Chondrocyte (in vitro differentiated cells): ENCODE data around the gene FAM180B. TPM values are rescaled to one million over a fixed set of nuclear protein-coding genes. Genes with fewer than 3 reads are reported as not detected.
A peak's percentile ranks its signal among the peaks of the same experiment; 100 is the strongest.

ENCODE experiments used
- DNase-seq: peaks from one replicate; pipeline ENCODE4 v3.0.0; 2021; ENCODE audit warnings: mixed read lengths, low spot score
- H3K27ac Mint-ChIP-seq: one replicate; pipeline ENCODE4 v1.8.0; 2021; ENCODE audit warnings: mild to moderate bottlenecking, moderate library complexity, mixed read lengths; ENCODE audit not compliant: unreplicated experiment
- H3K27me3 Mint-ChIP-seq: 2 replicates; pipeline ENCODE4 v1.8.0; 2021; ENCODE audit warnings: low read depth, mixed read lengths
- H3K36me3 Mint-ChIP-seq: 2 replicates; pipeline ENCODE4 v1.8.0; 2021; ENCODE audit warnings: low read depth, mixed read lengths
- H3K4me1 Mint-ChIP-seq: 2 replicates; pipeline ENCODE4 v1.8.0; 2021; ENCODE audit warnings: low read depth, mild to moderate bottlenecking, mixed read lengths
- H3K4me3 Mint-ChIP-seq: one replicate; pipeline ENCODE4 v1.8.0; 2021; ENCODE audit warnings: mild to moderate bottlenecking, moderate library complexity, mixed read lengths; ENCODE audit not compliant: unreplicated experiment
- H3K9me3 Mint-ChIP-seq: 2 replicates; pipeline ENCODE4 v1.8.0; 2021; ENCODE audit warnings: low read depth, mixed read lengths
- total RNA-seq: library from RNA; stranded (reverse); gene quantifications from 3 replicates; pipeline ENCODE4 v1.2.1, GENCODE V29; 2021
- TF ChIP-seq, protein P1 (sequence below): fragments of 200-600 bp; sonication (generic); IDR thresholded peaks from 2 replicates; pipeline ENCODE4 v1.5.0; 2021; ENCODE audit warnings: antibody characterized with exemption, mild to moderate bottlenecking, moderate library complexity

FAM180B gene
- total RNA-seq, 1 donor from 2014 or later: not detected

DNA sequence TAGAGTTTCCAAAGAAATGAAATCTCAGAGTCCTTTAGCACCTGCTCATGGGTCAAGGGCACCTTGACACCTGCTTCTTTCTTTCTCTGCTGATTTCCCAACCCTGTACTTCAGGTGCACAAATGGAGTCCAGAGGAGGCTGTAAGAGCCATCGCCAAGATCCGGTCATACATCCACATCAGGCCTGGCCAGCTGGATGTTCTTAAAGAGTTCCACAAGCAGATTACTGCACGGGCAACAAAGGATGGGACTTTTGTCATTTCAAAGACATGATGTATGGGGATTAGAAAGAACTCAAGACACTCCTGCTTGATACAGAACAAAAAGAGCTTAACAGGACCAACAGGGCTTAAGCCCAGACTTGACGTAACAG lies 15.1 kb upstream of the FAM180B start:
- peak overlapping the region; percentile 68 for H3K27ac Mint-ChIP-seq
- DNase-seq: no peak
- no peak overlapping the region for H3K4me3 Mint-ChIP-seq

DNA sequence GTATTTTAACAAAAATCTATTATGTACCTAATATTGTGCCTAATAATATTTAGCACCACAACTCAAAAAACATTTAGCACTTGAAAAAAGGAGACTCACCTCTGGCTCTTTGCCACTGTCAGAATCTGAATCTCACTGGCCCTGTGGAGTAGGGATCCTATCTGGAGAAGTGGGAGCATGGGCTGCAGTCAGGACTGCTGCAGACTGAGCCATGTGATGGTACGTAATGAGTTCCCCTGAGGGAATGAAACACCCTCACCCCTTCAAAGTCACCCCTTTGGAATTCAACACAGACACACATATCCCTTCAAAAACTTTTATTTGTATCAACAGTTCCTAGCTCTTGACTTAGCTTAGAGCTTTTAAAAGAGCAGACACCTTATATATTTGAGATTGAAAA lies 14.6 kb upstream of the FAM180B start:
- Mint-ChIP-seq H3K27ac (peak overlapping the region; percentile 82), H3K9me3 (no peaks in the 10 kb centered on the region), H3K36me3 (peaks cover 10% of the 10 kb centered on the region), H3K4me3 (no peak overlapping the region), H3K4me1 (peaks cover 26% of the 10 kb centered on the region), H3K27me3 (no peaks in the 10 kb centered on the region)
- TF ChIP-seq, protein P1, sequence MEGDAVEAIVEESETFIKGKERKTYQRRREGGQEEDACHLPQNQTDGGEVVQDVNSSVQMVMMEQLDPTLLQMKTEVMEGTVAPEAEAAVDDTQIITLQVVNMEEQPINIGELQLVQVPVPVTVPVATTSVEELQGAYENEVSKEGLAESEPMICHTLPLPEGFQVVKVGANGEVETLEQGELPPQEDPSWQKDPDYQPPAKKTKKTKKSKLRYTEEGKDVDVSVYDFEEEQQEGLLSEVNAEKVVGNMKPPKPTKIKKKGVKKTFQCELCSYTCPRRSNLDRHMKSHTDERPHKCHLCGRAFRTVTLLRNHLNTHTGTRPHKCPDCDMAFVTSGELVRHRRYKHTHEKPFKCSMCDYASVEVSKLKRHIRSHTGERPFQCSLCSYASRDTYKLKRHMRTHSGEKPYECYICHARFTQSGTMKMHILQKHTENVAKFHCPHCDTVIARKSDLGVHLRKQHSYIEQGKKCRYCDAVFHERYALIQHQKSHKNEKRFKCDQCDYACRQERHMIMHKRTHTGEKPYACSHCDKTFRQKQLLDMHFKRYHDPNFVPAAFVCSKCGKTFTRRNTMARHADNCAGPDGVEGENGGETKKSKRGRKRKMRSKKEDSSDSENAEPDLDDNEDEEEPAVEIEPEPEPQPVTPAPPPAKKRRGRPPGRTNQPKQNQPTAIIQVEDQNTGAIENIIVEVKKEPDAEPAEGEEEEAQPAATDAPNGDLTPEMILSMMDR: no peak
- DNase-seq: no peak

More for the DNA sequence above, 15.1 kb upstream of the FAM180B start:
- Mint-ChIP-seq H3K27me3 (no peaks in the 10 kb centered on the region), H3K4me1 (peaks cover 31% of the 10 kb centered on the region), H3K9me3 (no peaks in the 10 kb centered on the region), H3K36me3 (peaks cover 10% of the 10 kb centered on the region)
- TF ChIP-seq, protein P1: no peak

DNA sequence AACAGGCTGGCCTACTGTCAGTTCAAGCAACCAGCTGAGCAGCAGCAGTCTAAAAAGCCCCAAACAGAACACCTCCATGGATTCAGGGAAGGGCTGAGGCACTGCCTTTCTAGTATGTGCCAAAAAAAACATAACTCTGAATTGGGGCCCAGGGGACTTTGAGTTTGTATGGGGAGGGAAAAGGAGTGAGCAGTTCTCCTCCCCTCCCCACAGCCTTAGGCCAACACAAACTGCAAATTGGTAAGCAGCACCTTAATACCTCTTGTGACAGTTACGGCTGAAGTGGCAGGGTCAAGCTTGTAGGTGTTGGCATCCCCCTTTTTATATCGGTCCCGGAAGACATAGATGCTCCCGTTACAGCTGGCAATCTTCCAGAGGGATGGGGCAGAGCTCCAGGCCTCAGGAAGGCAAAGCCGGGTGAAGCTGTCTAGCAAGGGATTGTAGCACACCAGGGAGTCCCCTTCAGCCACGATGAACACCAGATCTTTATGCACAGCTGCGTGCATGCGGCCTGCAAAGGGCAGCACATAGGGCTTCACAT lies 13.7 kb upstream of the FAM180B start:
- H3K36me3 Mint-ChIP-seq: peaks cover 10% of the 10 kb centered on the region
- H3K27me3 Mint-ChIP-seq: no peaks in the 10 kb centered on the region
- TF ChIP-seq, protein P1: no peak
- peak overlapping the region; percentile 82 for H3K27ac Mint-ChIP-seq
- H3K4me3 Mint-ChIP-seq: no peak overlapping the region
- peak; percentile 42 for DNase-seq
- peaks cover 35% of the 10 kb centered on the region for H3K4me1 Mint-ChIP-seq
- no peaks in the 10 kb centered on the region for H3K9me3 Mint-ChIP-seq

DNA sequence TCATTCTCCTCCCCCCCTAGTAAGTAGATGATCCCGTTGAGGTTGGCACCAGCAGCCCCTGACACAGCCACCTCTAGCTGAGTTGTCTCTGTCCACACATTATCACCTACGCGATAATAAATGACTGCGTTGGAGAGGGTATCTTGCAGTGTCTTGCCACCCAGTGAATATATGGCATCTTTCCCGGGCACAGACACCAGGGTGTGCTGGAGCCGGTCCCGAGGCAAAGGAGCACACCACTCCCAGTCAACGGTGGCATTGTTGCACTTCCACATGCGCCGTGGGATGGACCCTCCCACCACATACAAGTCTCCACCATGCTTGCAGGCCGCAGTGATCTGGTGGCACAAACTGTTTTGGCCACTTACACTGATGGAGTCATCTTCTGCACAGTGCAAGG lies 13.2 kb upstream of the FAM180B start:
- H3K9me3 Mint-ChIP-seq: no peaks in the 10 kb centered on the region
- peak; percentile 48 for DNase-seq
- no peak overlapping the region for H3K4me3 Mint-ChIP-seq
- no peak overlapping the region for H3K27ac Mint-ChIP-seq
- peaks cover 40% of the 10 kb centered on the region for H3K4me1 Mint-ChIP-seq
- no peaks in the 10 kb centered on the region for H3K27me3 Mint-ChIP-seq
- peaks cover 10% of the 10 kb centered on the region for H3K36me3 Mint-ChIP-seq
- TF ChIP-seq, protein P1: no peak

DNA sequence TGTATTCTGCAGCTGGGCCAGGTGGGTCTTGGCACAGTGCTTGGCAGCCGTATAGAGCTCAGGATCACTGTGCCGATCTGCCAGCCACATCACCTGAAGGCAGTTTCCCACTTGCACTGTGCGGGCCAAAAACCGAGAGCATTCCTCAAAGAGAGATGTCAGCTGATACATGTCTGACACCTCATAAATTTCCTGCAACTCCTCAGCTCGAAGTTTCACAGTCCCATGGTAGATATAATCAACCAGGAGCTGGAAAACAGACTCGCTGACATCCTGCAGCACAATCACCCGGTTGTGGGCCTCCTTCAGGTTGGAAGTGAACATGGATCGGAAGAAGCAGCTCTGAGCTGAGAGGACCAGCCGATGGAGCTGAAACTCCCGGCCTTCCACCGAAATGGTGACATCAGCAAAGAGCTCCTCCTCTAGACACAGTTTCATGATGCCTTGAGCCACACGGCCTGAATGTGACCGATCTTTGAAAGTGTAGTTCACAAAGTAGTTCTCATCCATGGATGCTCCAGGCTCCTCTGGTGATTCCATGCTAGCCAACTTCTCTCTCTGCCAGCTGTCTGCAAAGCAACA lies 8.9 kb upstream of the FAM180B start:
- Mint-ChIP-seq H3K36me3 (peaks cover 12% of the 10 kb centered on the region), H3K4me3 (peak overlapping the region; percentile 98), H3K27me3 (no peaks in the 10 kb centered on the region), H3K27ac (peak overlapping the region; percentile 99), H3K9me3 (no peaks in the 10 kb centered on the region), H3K4me1 (peaks cover 43% of the 10 kb centered on the region)
- TF ChIP-seq, protein P1: no peak
- DNase-seq: peak; percentile 41
